Stimulated activated CD4-positive, alpha-beta T cell treated with anti-CD3 and anti-CD28 coated beads, Interleukin-15, amount 100 ng/mL, for 48 hours (primary cell): Measurements from ENCODE around the gene SAA4.
"Not testable (repeated sequence)": the region's sequence is repeated elsewhere in the genome, so short reads cannot be mapped to it uniquely, and the experiment has no call there.

Experiments used
- DNase-seq, 2 donors: peaks; one replicate each; pipeline ENCODE4 v3.0.0-alpha.2; 2020; ENCODE audit warnings: low read depth in 2 of 2

The SAA4 gene

DNA sequence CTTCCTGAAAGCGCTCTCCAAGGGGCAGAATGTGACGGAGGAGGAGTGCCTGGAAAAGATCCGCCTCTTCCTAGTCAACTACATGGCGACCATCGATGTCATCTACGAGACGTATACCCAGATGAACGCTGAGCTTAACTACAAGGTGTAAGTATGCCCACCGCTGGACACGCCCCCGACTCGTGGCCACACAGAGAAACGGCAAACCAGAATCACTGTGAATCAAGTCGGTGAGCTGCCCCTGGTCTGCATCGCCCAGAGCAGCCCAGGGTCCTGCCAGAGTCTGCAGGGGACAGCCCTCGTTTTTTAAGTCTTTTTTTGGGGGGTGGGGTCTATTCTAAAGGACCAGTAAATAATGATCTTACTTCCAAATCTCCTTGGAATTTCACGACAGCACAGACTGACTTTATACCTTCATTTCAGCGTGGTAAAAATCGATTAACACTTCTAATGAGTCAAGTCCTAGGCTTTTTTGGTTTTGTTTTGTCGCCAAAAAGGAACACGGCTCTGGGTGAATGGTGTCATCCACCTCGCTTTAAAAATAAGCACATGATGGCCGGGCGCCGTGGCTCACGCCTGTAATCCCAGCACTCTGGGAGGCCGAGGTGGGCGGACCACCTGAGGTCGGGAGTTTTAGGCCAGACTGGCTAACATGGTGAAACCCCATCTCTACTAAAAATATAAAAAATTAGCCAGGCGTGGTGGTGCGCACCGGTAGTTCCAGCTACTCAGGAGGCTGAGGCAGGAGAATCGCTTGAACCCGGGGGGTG is 46.9 kb downstream of the SAA4 start:
- DNase-seq: not testable (repeated sequence)

GRCh38 chr11:18188796-18189195 is 47.8 kb downstream of the SAA4 start:
- DNase-seq: no peak
